Lung (tissue), 12 donors: ENCODE data around the gene KBTBD12. TPM values are rescaled to one million over a fixed set of nuclear protein-coding genes. Genes with fewer than 3 reads are reported as not detected.
A peak's percentile ranks its signal among the peaks of the same experiment; 100 is the strongest.

Experiments used
- ATAC-seq: fragments of 200-7000 bp; cut with Tn5 transposase; one replicate; pipeline ENCODE4 v1.9.1; 2020; ENCODE audit warnings: moderate number of reproducible peaks; ENCODE audit not compliant: insufficient read depth, low FRiP score
- DNase-seq, 3 donors: peaks; one replicate each; pipeline ENCODE4 v3.0.0-alpha.2; 2013 to 2017
- H3K27ac ChIP-seq, 2 donors: one replicate each; pipeline ENCODE4 v1.5.1; 2013; ENCODE audit warnings: mild to moderate bottlenecking in 2 of 2, moderate library complexity in 2 of 2, control low read depth in 1 of 2, inconsistent platforms in 1 of 2, low read depth in 1 of 2, low read length in 1 of 2
- H3K27me3 ChIP-seq, 3 donors: one replicate each; pipeline ENCODE4 v1.5.1; 2013; ENCODE audit warnings: low read length in 2 of 3; ENCODE audit not compliant: control insufficient read depth in 3 of 3, insufficient read depth in 3 of 3
- H3K36me3 ChIP-seq, 4 donors: one replicate each; pipeline ENCODE4 v1.5.1; 2013; ENCODE audit warnings: low read length in 4 of 4, mild to moderate bottlenecking in 1 of 4, moderate library complexity in 1 of 4; ENCODE audit not compliant: control insufficient read depth in 4 of 4, insufficient read depth in 4 of 4
- H3K4me1 ChIP-seq, 5 donors: one replicate each; pipeline ENCODE4 v1.5.1; 2013; ENCODE audit warnings: low read length in 5 of 5, mild to moderate bottlenecking in 2 of 5, moderate library complexity in 1 of 5; ENCODE audit not compliant: control insufficient read depth in 5 of 5, insufficient read depth in 5 of 5
- H3K4me3 ChIP-seq: one replicate; pipeline ENCODE4 v1.5.1; 2013; ENCODE audit warnings: mild to moderate bottlenecking, control low read depth, moderate library complexity
- H3K9ac ChIP-seq, 2 donors: one replicate each; pipeline ENCODE4 v1.5.1; 2013; ENCODE audit warnings: low read length in 2 of 2, control low read depth in 1 of 2; ENCODE audit not compliant: insufficient read depth in 1 of 2
- H3K9me3 ChIP-seq, 4 donors: one replicate each; pipeline ENCODE4 v1.5.1; 2013; ENCODE audit warnings: low read length in 3 of 4, mild to moderate bottlenecking in 1 of 4, moderate library complexity in 1 of 4; ENCODE audit not compliant: control insufficient read depth in 4 of 4, insufficient read depth in 3 of 4
- CTCF ChIP-seq: IDR thresholded peaks from 2 replicates; pipeline ENCODE4 v1.5.1; 2012; ENCODE audit warnings: mild to moderate bottlenecking; ENCODE audit errors: control extremely low read depth, extremely low read depth
- WGBS, 2 donors: extraction: QIAGEN DNeasy Blood & Tissue Kit; methylation state at CpG; one replicate each; pipeline ENCODE4 v1.1.7; 2013; 5-methylcytosine and 5-hydroxymethylcytosine counted together
- polyA plus RNA-seq, 2 donors: library from polyadenylated mRNA; stranded (reverse); fragments of 200-250 nt; gene quantifications; one replicate each; pipeline ENCODE4 v1.2.1, GENCODE V29; 2013
- total RNA-seq, 2 donors: library from RNA; depleted of rRNA in 1 of 2; stranded (reverse); fragments of >200 nt in 1 of 2; gene quantifications; one replicate each; pipeline ENCODE4 v1.2.1, GENCODE V29; 2014 to 2021
- donor health status: control.
- donor health status: control.
- donor health status: Bipolar disorder and iron deficiency.
- donor health status: healthy.
- donor health status: DM: yes; HTN: yes; CAD: no.

The KBTBD12 gene
- total and polyA plus RNA-seq, 4 donors: 0.29 to 3.1 (median 0.62) TPM

- H3K4me1 ChIP-seq: peaks cover 0 to 9% (median 6%) of the 10 kb centered on the region in 5 donors
- no peaks in the 10 kb centered on the region for H3K27me3 ChIP-seq
- DNase-seq: no peak
- H3K9me3 ChIP-seq: no peaks in the 10 kb centered on the region
- WGBS, 2 donors: 87 to 92% methylated on average over 1 of the region's 1 CpG
- peak overlapping the region in 1 of 2 donors; percentile 3 for H3K27ac ChIP-seq
- no peak overlapping the region for H3K4me3 ChIP-seq
- H3K36me3 ChIP-seq: no peaks in the 10 kb centered on the region
- ATAC-seq: no peak
- no peak for TF ChIP-seq CTCF
- no peak overlapping the region for H3K9ac ChIP-seq
These were observed 44.0 kb downstream of the KBTBD12 start for GRCh38 chr3:127959041-127959440.

DNA sequence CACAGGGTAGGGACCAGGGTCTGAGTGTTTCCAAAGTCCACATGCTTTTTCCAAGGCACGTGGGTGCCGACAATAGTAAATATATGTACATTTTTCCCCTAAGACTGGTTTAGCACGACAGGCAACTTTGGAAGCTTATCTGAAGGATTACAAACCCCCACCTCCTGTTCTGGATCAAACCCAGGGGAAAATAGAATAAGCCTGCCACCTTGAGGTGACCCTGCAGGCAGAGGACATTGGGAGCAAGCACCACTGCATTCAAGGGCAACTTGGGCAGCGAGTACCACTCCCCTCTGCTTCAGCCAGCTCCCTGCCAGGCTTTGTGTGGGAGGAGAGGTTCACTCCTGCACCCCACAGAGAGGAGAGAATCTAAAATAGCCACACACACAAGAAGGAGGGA is 44.8 kb downstream of the KBTBD12 start:
- Histone ChIP-seq H3K9me3 (no peaks in the 10 kb centered on the region), H3K27ac (no peak overlapping the region), H3K4me1 (peaks cover 0 to 9% (median 2%) of the 10 kb centered on the region in 5 donors), H3K27me3 (no peaks in the 10 kb centered on the region), H3K36me3 (no peaks in the 10 kb centered on the region), H3K9ac (no peak overlapping the region), H3K4me3 (no peak overlapping the region)
- ATAC-seq (no peak), DNase-seq (peak; percentile 51 to 85 (median 66))
- TF ChIP-seq CTCF: peak; percentile 13
- 41 to 60% methylated on average over 4 of the region's 4 CpGs for WGBS, 2 donors

- 95% methylated on average over 4 of the region's 4 CpGs for WGBS, 2 donors
- no peak for ATAC-seq
- no peak for TF ChIP-seq CTCF
- no peaks in the 10 kb centered on the region for H3K9me3 ChIP-seq
- no peaks in the 10 kb centered on the region for H3K36me3 ChIP-seq
- H3K4me1 ChIP-seq: peaks cover 0 to 9% (median 2%) of the 10 kb centered on the region in 5 donors
- no peak overlapping the region for H3K4me3 ChIP-seq
- no peak for DNase-seq
- H3K27ac ChIP-seq: peak overlapping the region in 1 of 2 donors; percentile 64
- H3K9ac ChIP-seq: no peak overlapping the region
- no peaks in the 10 kb centered on the region for H3K27me3 ChIP-seq
These were observed 45.5 kb downstream of the KBTBD12 start for GRCh38 chr3:127960421-127960965.

DNA sequence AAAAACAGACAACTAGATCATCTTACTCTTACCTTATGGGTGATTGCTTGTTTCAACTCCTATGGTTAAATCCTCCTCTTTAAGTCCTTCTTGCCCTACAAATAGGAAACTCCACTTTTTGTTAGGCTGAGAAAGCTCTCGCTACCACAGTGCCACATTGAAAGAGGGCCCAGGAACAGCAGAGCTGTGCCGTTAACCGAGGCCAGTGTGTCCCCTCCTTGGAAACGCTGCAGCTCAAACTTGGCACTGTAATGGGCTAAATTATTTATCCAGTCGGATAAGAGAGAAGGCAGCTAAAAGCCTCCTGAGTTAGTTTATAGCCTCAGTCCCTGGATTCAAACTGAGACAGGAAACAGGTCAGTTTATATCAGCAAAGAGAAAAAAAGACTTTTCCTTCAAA is 46.1 kb downstream of the KBTBD12 start:
- peaks cover 0 to 9% (median 2%) of the 10 kb centered on the region in 5 donors for H3K4me1 ChIP-seq
- H3K27ac ChIP-seq: peak overlapping the region in 1 of 2 donors; percentile 64
- WGBS, 2 donors: 72 to 84% methylated on average over 5 of the region's 5 CpGs
- no peaks in the 10 kb centered on the region for H3K9me3 ChIP-seq
- no peak for TF ChIP-seq CTCF
- H3K4me3 ChIP-seq: no peak overlapping the region
- no peaks in the 10 kb centered on the region for H3K36me3 ChIP-seq
- DNase-seq (no peak), ATAC-seq (no peak)
- H3K9ac ChIP-seq: no peak overlapping the region
- no peaks in the 10 kb centered on the region for H3K27me3 ChIP-seq
